H1 (cell line): Measurements from ENCODE around the gene PPIL4. TPM values are rescaled to one million over a fixed set of nuclear protein-coding genes. Genes with fewer than 3 reads are reported as not detected.
A peak's percentile ranks its signal among the peaks of the same experiment; 100 is the strongest.

ENCODE experiments used
- CTCF ChIA-PET: fragments of 300-600 bp; sonication (Branson Sonifier 250); formaldehyde crosslinking; loops from one replicate; lab custom pipeline; 2021; ENCODE audit not compliant: partially characterized antibody; lab: Charles Lee
- POLR2A ChIA-PET: fragments of 300-600 bp; sonication (Branson Sonifier 250); formaldehyde crosslinking; loops from one replicate; lab custom pipeline; 2021; ENCODE audit warnings: inconsistent platforms; ENCODE audit not compliant: partially characterized antibody; lab: Charles Lee
- DNase-seq, 2 experiments: peaks; one replicate each; pipeline versions ENCODE4 v3.0.0 to v3.0.0-alpha.2; 2010 to 2022; ENCODE audit warnings: low spot score in 2 of 2, low read depth in 1 of 2, mixed read lengths in 1 of 2
- FAIRE-seq: peaks from 2 replicates; lab custom pipeline; 2011; peaks lifted over from hg19 to GRCh38; lab: Jason Lieb, UNC
- H2AFZ ChIP-seq: 2 replicates; pipeline ENCODE4 v1.8.1; 2012; ENCODE audit warnings: low read length, inconsistent platforms
- H2AK5ac ChIP-seq: 2 replicates; pipeline ENCODE4 v1.6.1; 2013; ENCODE audit warnings: low read depth, low read length
- H2BK120ac ChIP-seq: replicated peaks from 2 replicates; pipeline ENCODE3; 2013; ENCODE audit warnings: low read depth, low read length, inconsistent platforms
- H2BK12ac ChIP-seq: 2 replicates; pipeline ENCODE4 v1.6.1; 2013; ENCODE audit warnings: low read depth, low read length
- H2BK15ac ChIP-seq: 2 replicates; pipeline ENCODE4 v1.6.1; 2013; ENCODE audit warnings: low read length
- H2BK20ac ChIP-seq: 2 replicates; pipeline ENCODE4 v1.6.1; 2013; ENCODE audit warnings: low read length
- H2BK5ac ChIP-seq: 2 replicates; pipeline ENCODE4 v1.6.1; 2013; ENCODE audit warnings: low read depth, low read length
- H3K14ac ChIP-seq: 2 replicates; pipeline ENCODE4 v1.6.1; 2013; ENCODE audit warnings: inconsistent platforms; ENCODE audit not compliant: insufficient read length
- H3K18ac ChIP-seq: 2 replicates; pipeline ENCODE4 v1.6.1; 2013; ENCODE audit warnings: low read length; ENCODE audit errors: extremely low read depth
- H3K23ac ChIP-seq: 2 replicates; pipeline ENCODE4 v1.6.1; 2013; ENCODE audit warnings: inconsistent platforms; ENCODE audit not compliant: insufficient read length
- H3K23me2 ChIP-seq: 2 replicates; pipeline ENCODE4 v1.6.1; 2013; ENCODE audit warnings: low read depth, low read length
- H3K27ac ChIP-seq: 2 replicates; pipeline ENCODE4 v1.6.1; 2011; ENCODE audit warnings: low read depth, low read length, inconsistent platforms
- H3K27me3 ChIP-seq, 4 experiments: replicated peaks in 1 of 4; 1 replicate in 1 of 4; 2 replicates in 3 of 4; pipeline versions ENCODE4 v1.6.1 to v1.8.1; 2011 to 2013; ENCODE audit warnings: low read length in 3 of 4, mild to moderate bottlenecking in 3 of 4, inconsistent platforms in 2 of 4, mixed read lengths in 2 of 4, moderate library complexity in 1 of 4; ENCODE audit not compliant: control insufficient read depth in 3 of 4, insufficient read depth in 3 of 4; ENCODE audit errors: extremely low read depth in 1 of 4
- H3K36me3 ChIP-seq, 4 experiments: 2 replicates each; pipeline versions ENCODE4 v1.6.1 to v1.8.1; 2011 to 2013; ENCODE audit warnings: mild to moderate bottlenecking in 4 of 4, low read length in 3 of 4, moderate library complexity in 2 of 4, control low read depth in 1 of 4, inconsistent platforms in 1 of 4; ENCODE audit not compliant: insufficient read depth in 4 of 4, control insufficient read depth in 2 of 4
- H3K4ac ChIP-seq: replicated peaks from 2 replicates; pipeline ENCODE3; 2013; ENCODE audit warnings: low read length, low read depth, mixed read lengths, inconsistent platforms; ENCODE audit not compliant: insufficient read length
- H3K4me1 ChIP-seq, 4 experiments: replicated peaks in 1 of 4; 1 replicate in 1 of 4; 2 replicates in 3 of 4; pipeline versions ENCODE4 v1.6.1 to v1.8.1; 2011 to 2013; ENCODE audit warnings: low read length in 3 of 4, inconsistent platforms in 2 of 4, mixed read lengths in 1 of 4; ENCODE audit not compliant: insufficient read depth in 4 of 4, control insufficient read depth in 3 of 4
- H3K4me2 ChIP-seq, 2 experiments: 2 replicates each; pipeline versions ENCODE4 v1.6.1 to v1.8.1; 2011 to 2013; ENCODE audit warnings: low read depth in 2 of 2, low read length in 2 of 2, control low read depth in 1 of 2, inconsistent platforms in 1 of 2, mild to moderate bottlenecking in 1 of 2; ENCODE audit not compliant: insufficient read depth in 1 of 2
- H3K4me3 ChIP-seq, 4 experiments: fragments of 200-600, 300-600 bp in 1 of 4; sonication (generic), shearing (Covaris generic), sonication (Bioruptor Twin) in 1 of 4; 2 replicates each; pipeline versions ENCODE4 v1.5.1 to v1.8.1; 2011 to 2016; ENCODE audit warnings: low read length in 4 of 4, low read depth in 3 of 4, control low read depth in 2 of 4, inconsistent platforms in 2 of 4, mild to moderate bottlenecking in 2 of 4, mixed read lengths in 1 of 4, moderate library complexity in 1 of 4; ENCODE audit not compliant: insufficient read depth in 2 of 4; ENCODE audit errors: extremely low read depth in 1 of 4
- H3K56ac ChIP-seq: replicated peaks from 2 replicates; pipeline ENCODE3; 2013; ENCODE audit warnings: low read depth, mild to moderate bottlenecking, mixed read lengths, low read length, inconsistent platforms; ENCODE audit not compliant: insufficient read length
- H3K79me1 ChIP-seq: 2 replicates; pipeline ENCODE4 v1.6.1; 2013; ENCODE audit warnings: low read depth, low read length, control low read depth
- H3K79me2 ChIP-seq, 2 experiments: 2 replicates each; pipeline versions ENCODE4 v1.6.1 to v1.8.1; 2012 to 2013; ENCODE audit warnings: low read length in 2 of 2, mild to moderate bottlenecking in 2 of 2, inconsistent platforms in 1 of 2; ENCODE audit not compliant: insufficient read depth in 2 of 2, control insufficient read depth in 1 of 2
- H3K9ac ChIP-seq, 4 experiments: replicated peaks in 1 of 4; 1 replicate in 1 of 4; 2 replicates in 3 of 4; pipeline versions ENCODE4 v1.6.1 to v1.8.1; 2011 to 2013; ENCODE audit warnings: low read depth in 3 of 4, low read length in 3 of 4, control low read depth in 2 of 4, mild to moderate bottlenecking in 2 of 4, moderate library complexity in 2 of 4, inconsistent platforms in 1 of 4; ENCODE audit errors: extremely low read depth in 1 of 4
- H3K9me3 ChIP-seq, 2 experiments: 2 replicates each; pipeline versions ENCODE4 v1.6.1 to v1.8.1; 2012 to 2013; ENCODE audit warnings: mild to moderate bottlenecking in 2 of 2, moderate library complexity in 2 of 2, control low read depth in 1 of 2, inconsistent platforms in 1 of 2, low read depth in 1 of 2, low read length in 1 of 2, mixed read lengths in 1 of 2; ENCODE audit not compliant: insufficient read depth in 2 of 2
- H4K20me1 ChIP-seq, 2 experiments: replicated peaks in 1 of 2; 2 replicates each; pipeline versions ENCODE3 to v1.8.1; 2011 to 2013; ENCODE audit warnings: inconsistent platforms in 2 of 2, low read length in 2 of 2, mild to moderate bottlenecking in 1 of 2; ENCODE audit not compliant: insufficient read depth in 2 of 2, control insufficient read depth in 1 of 2
- H4K5ac ChIP-seq: 2 replicates; pipeline ENCODE4 v1.6.1; 2013; ENCODE audit warnings: low read length, low read depth, mixed read lengths, inconsistent platforms; ENCODE audit not compliant: insufficient read length
- H4K8ac ChIP-seq: 2 replicates; pipeline ENCODE4 v1.8.0; 2013; ENCODE audit warnings: mild to moderate bottlenecking, moderate library complexity, low read length, inconsistent platforms; ENCODE audit not compliant: insufficient read depth; ENCODE audit errors: extremely low read depth
- H4K91ac ChIP-seq: replicated peaks from 2 replicates; pipeline ENCODE3; 2013; ENCODE audit warnings: low read length, mixed read lengths, inconsistent platforms; ENCODE audit not compliant: insufficient read length
- SP1 ChIP-seq: IDR thresholded peaks from 2 replicates; pipeline ENCODE4 v1.6.1; 2011; ENCODE audit warnings: low read depth, low read length
- TCF12 ChIP-seq: IDR thresholded peaks from 2 replicates; pipeline ENCODE4 v1.6.1; 2011; ENCODE audit warnings: low read depth, mild to moderate bottlenecking, low read length
- WGBS, 2 experiments: shearing (Covaris generic) in 1 of 2; methylation state at CpG; one replicate each; pipeline versions ENCODE4 v1.1.6 to v1.1.7; 2013 to 2015; ENCODE audit warnings: low lambda C conversion rate in 2 of 2, mixed read lengths in 2 of 2, inconsistent platforms in 1 of 2, low coverage in 1 of 2, missing lambda C conversion rate in 1 of 2; ENCODE audit not compliant: insufficient replicate concordance in 2 of 2, insufficient coverage in 1 of 2, insufficient read length in 1 of 2; ENCODE audit errors: extremely low coverage in 1 of 2, missing lambda C conversion rate in 1 of 2; 5-methylcytosine and 5-hydroxymethylcytosine counted together
- polyA plus RNA-seq, 7 experiments: library from polyadenylated mRNA; depleted of rRNA in 3 of 7; stranded (reverse) in 5 of 7; unstranded in 2 of 7; fragments of >200 nt in 5 of 7; fragments of 200-250 nt in 2 of 7; gene quantifications; 1 replicate in 5 of 7; 2 replicates in 1 of 7; 4 replicates in 1 of 7; pipeline versions ENCODE4 v1.2.1 to v1.2.3, GENCODE V29; 2011 to 2013; ENCODE audit warnings: missing spikeins in 2 of 7, mixed read lengths in 2 of 7
- total RNA-seq: library from RNA; stranded (reverse); fragmentation: NEBNext Ultra II Directional; extraction: Animal tissue kit (Norgen Biotek cat#: 25700); gene quantifications from 2 replicates; pipeline ENCODE4 v1.2.1, GENCODE V29; 2021

The PPIL4 gene
- total and polyA plus RNA-seq, 2 of the 8 experiments (the other 6 are each of a cell fraction or from before 2014, with no cell fraction given): 2.0 to 33.2 TPM

DNA sequence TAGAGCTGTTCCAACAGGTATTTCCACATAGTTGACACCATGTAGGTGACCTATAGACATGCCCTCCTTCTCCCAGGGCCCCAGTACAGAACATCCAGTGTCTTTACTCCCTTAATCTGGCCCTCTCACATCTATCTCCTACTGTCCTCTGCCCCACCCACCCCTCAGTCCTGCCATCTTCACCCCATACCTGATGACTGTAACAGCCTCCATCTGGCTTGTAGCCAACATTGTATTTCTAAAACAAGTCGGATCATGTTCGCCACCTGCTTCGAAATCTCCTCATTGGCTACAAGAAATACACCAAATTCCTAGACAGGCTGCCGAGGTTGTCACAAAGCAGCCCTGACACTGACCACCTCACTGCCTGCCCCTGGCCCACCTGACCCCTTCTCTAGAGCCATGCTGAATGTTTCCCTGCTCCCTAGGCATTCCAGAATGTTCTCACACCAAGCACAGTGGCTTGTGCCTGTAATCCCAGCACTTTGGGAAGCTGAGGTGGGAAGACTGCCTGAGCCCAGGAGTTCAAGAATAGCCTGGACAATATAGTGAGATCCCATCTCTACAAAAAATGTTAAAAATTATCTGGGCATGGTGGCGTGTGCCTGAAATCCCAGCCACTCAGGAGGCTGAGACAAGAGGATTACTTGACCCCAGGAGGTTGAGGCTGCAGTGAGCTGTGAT, 67.1 kb downstream of the PPIL4 start:
- WGBS, 2 experiments: 95% methylated on average over 5 of the region's 5 CpGs; no CpG with 5 or more reads in 1 of the 2 experiments
- Histone ChIP-seq H3K4me3 (no peak overlapping the region), H3K23ac (no peak overlapping the region), H3K56ac (no peak overlapping the region), H4K5ac (no peak overlapping the region), H3K79me1 (no peaks in the 10 kb centered on the region), H3K4me2 (no peak overlapping the region), H3K9ac (no peak overlapping the region), H3K27ac (no peak overlapping the region), H3K9me3 (no peaks in the 10 kb centered on the region), H2BK15ac (no peak overlapping the region), H3K23me2 (peaks cover 2% of the 10 kb centered on the region; the same call in 1 of the 2 replicates), H2BK12ac (no peak overlapping the region; the same call in 1 of the 2 replicates), H3K27me3 (no peaks in the 10 kb centered on the region), H4K91ac (no peak overlapping the region), H3K79me2 (no peaks in the 10 kb centered on the region), H2AFZ (no peak overlapping the region), H2BK5ac (peak overlapping the region; percentile 60; the same call in 1 of the 2 replicates), H3K14ac (no peak overlapping the region), H3K4me1 (no peaks in the 10 kb centered on the region; a peak in 1 of 7 replicates), H2BK120ac (no peak overlapping the region), H4K8ac (no peak overlapping the region), H2AK5ac (no peak overlapping the region), H4K20me1 (no peaks in the 10 kb centered on the region), H3K4ac (no peak overlapping the region), H2BK20ac (no peak overlapping the region), H3K36me3 (no peaks in the 10 kb centered on the region), H3K18ac (no peak overlapping the region)
- no peak for DNase-seq
- POLR2A ChIA-PET: interaction anchor here (0.6 kb wide), 1 partner anchor 51 kb away, joined by 3 read pairs; no protein-coding TSS in a partner anchor
- no peak for TF ChIP-seq TCF12
- TF ChIP-seq SP1: no peak
- CTCF ChIA-PET: interaction anchor here (1.0 kb wide), 1 partner anchor 50 kb away, joined by 4 read pairs; no protein-coding TSS in a partner anchor
- FAIRE-seq: no peak
